Measurements from ENCODE around the gene CCDC80. TPM values are rescaled to one million over a fixed set of nuclear protein-coding genes. Genes with fewer than 3 reads are reported as not detected.

CCDC80 gene
- total RNA-seq, 1 experiment from 2014 or later = 1.1 TPM

- DNase-seq = no peak
- Mint-ChIP-seq H3K36me3 (ENCODE audit: insufficient read depth, unreplicated experiment) (no peaks in the 10 kb centered on the region), H3K9me3 (ENCODE audit: low read depth, unreplicated experiment) (no peaks in the 10 kb centered on the region), H3K27me3 (ENCODE audit: unreplicated experiment) (no peaks in the 10 kb centered on the region), H3K4me1 (ENCODE audit: low read depth, unreplicated experiment) (peaks cover 47% of the 10 kb centered on the region), H3K4me3 (ENCODE audit: low read depth, unreplicated experiment) (no peak overlapping the region), H3K27ac (ENCODE audit: unreplicated experiment) (no peak overlapping the region)
- BruUV-seq (replicated peaks) = no TSS peak
- TF ChIP-seq CTCF (IDR thresholded peaks at IDR 0.05; ENCODE audit: unreplicated experiment) = no peak
- intact Hi-C loops (cut with micrococcal nuclease; ENCODE audit: unreplicated experiment) = no loop called here
- CTCF ChIA-PET = no interaction called here
These were observed 3.5 kb upstream of the CCDC80 start for GRCh38 chr3:112644453-112644852.

DNA sequence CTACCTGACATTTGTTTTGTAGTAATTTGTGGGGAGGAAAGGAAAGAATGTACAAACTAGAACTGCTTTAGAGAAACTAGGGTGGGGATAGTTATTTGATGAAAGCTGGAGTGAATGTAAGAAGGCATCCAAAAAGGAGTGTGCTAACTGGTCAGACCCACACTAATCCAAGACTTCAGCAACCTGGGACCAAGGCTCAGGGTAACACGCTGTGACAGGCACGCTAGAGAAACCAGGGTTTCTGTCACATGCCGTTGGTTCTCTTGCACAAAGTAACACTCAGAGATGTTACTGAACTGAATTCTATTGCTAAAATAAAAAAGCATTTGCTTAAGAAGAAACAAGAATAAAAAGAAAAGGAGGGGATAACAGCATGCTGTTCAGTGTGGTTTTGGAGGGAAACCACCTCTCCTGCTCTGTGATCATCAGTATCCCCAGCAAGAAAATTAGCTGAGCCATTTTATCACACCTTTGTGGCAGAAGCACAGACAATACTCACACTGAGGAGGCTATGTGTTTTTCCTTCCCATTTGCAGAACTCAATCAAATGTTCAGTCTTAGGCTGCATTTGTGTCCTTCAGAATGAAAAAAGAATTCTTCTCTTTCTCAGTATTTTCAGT lies 2.8 kb upstream of the CCDC80 start:
- Mint-ChIP-seq H3K27me3 (ENCODE audit: unreplicated experiment) (no peaks in the 10 kb centered on the region), H3K4me3 (ENCODE audit: low read depth, unreplicated experiment) (no peak overlapping the region), H3K4me1 (ENCODE audit: low read depth, unreplicated experiment) (peaks cover 39% of the 10 kb centered on the region), H3K36me3 (ENCODE audit: insufficient read depth, unreplicated experiment) (no peaks in the 10 kb centered on the region), H3K9me3 (ENCODE audit: low read depth, unreplicated experiment) (no peaks in the 10 kb centered on the region), H3K27ac (ENCODE audit: unreplicated experiment) (no peak overlapping the region)
- intact Hi-C loops (cut with micrococcal nuclease; ENCODE audit: unreplicated experiment) = loop anchor here (1.0 to 2.0 kb wide), 5 partner anchors 56 to 335 kb away; no protein-coding TSS in a partner anchor
- no TSS peak for BruUV-seq (replicated peaks)
- DNase-seq = no peak
- CTCF ChIA-PET = interaction anchor here (0.8 to 2.0 kb wide), 6 partner anchors 33 to 350 kb away, joined by 3 to 13 read pairs (median 8); no protein-coding TSS in a partner anchor
- TF ChIP-seq CTCF (IDR thresholded peaks at IDR 0.05; ENCODE audit: unreplicated experiment) = no peak

- peaks cover 37% of the 10 kb centered on the region for H3K4me1 Mint-ChIP-seq (ENCODE audit: low read depth, unreplicated experiment)
- H3K27me3 Mint-ChIP-seq (ENCODE audit: unreplicated experiment) = no peaks in the 10 kb centered on the region
- no peak for TF ChIP-seq CTCF (IDR thresholded peaks at IDR 0.05; ENCODE audit: unreplicated experiment)
- peak overlapping the region; percentile 31 for H3K4me3 Mint-ChIP-seq (ENCODE audit: low read depth, unreplicated experiment)
- intact Hi-C loops (cut with micrococcal nuclease; ENCODE audit: unreplicated experiment) = loop anchor here (1.0 to 2.0 kb wide), 5 partner anchors 56 to 336 kb away; no protein-coding TSS in a partner anchor
- no peaks in the 10 kb centered on the region for H3K9me3 Mint-ChIP-seq (ENCODE audit: low read depth, unreplicated experiment)
- no TSS peak for BruUV-seq (replicated peaks)
- H3K27ac Mint-ChIP-seq (ENCODE audit: unreplicated experiment) = no peak overlapping the region
- no peaks in the 10 kb centered on the region for H3K36me3 Mint-ChIP-seq (ENCODE audit: insufficient read depth, unreplicated experiment)
- CTCF ChIA-PET = interaction anchor here (0.6 to 2.0 kb wide), 10 partner anchors 34 to 946 kb away, joined by 3 to 13 read pairs (median 6); no protein-coding TSS in a partner anchor
- DNase-seq = peak; percentile 82
These were observed 2.1 kb upstream of the CCDC80 start for GRCh38 chr3:112642912-112643506.

DNA sequence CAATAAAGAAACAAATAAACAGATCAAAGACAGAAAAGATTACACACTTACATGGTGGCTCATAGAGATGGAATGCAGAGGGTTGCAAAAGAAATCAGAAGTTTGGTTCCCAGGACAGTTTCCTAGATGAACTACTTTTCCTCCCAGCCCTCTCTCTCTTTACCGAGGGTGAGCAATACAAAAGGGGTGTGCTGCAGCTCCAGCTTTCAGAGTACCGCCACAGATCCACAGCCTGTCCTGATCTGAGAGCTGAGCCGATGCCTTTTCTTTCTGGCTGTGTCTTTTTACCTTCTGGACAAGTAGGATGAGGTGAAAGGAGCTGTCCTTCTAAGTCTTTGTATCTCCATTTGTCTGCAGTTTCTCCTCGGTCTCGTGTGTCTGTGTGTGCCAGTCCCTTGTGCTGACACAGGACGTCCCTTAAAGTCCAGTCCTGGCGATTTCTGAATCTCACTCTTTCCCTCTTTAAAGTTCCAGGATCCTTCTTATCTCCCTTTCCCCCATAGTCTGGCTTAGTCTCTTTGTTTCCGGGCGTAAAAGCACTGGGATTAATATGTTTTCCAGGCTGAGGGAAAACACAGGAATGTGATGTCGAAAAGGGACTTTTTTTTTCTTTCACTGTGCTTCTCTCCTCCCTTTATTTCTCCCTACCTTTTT lies 540 bp downstream of the CCDC80 start:
- BruUV-seq (replicated peaks) = no TSS peak
- no peaks in the 10 kb centered on the region for H3K27me3 Mint-ChIP-seq (ENCODE audit: unreplicated experiment)

More for the DNA sequence above, 540 bp downstream of the CCDC80 start:
- H3K36me3 Mint-ChIP-seq (ENCODE audit: insufficient read depth, unreplicated experiment) = no peaks in the 10 kb centered on the region
- DNase-seq = no peak
- no peaks in the 10 kb centered on the region for H3K9me3 Mint-ChIP-seq (ENCODE audit: low read depth, unreplicated experiment)
- H3K27ac Mint-ChIP-seq (ENCODE audit: unreplicated experiment) = no peak overlapping the region
- CTCF ChIA-PET = interaction anchor here (1.3 kb wide), 1 partner anchor 58 kb away, joined by 3 read pairs; no protein-coding TSS in a partner anchor
- TF ChIP-seq CTCF (IDR thresholded peaks at IDR 0.05; ENCODE audit: unreplicated experiment) = no peak
- intact Hi-C loops (cut with micrococcal nuclease; ENCODE audit: unreplicated experiment) = no loop called here
- H3K4me1 Mint-ChIP-seq (ENCODE audit: low read depth, unreplicated experiment) = peaks cover 16% of the 10 kb centered on the region
- no peak overlapping the region for H3K4me3 Mint-ChIP-seq (ENCODE audit: low read depth, unreplicated experiment)

All from Calu3 (cell line).